ENCODE results near the gene MPPE1.

GRCh38 chr18:11905613-11906012, 2.5 kb downstream of the MPPE1 start:
- TF ChIP-seq EZH2 (IDR thresholded peaks at IDR 0.05; ENCODE audit: borderline replicate concordance, insufficient read depth, low read length, poor library complexity, severe bottlenecking) (no peak), CTCF (IDR thresholded peaks at IDR 0.05; ENCODE audit: poor library complexity, severe bottlenecking) (no peak), EP300 (conservative IDR thresholded peaks at IDR 0.05; ENCODE audit: poor library complexity, severe bottlenecking) (no peak), REST (IDR thresholded peaks at IDR 0.05; ENCODE audit: borderline replicate concordance) (no peak), TAF1 (IDR thresholded peaks at IDR 0.05; ENCODE audit: low read depth) (no peak), SMC3 (conservative IDR thresholded peaks at IDR 0.05; ENCODE audit: poor library complexity) (no peak), POLR2AphosphoS5 (IDR thresholded peaks at IDR 0.05) (no peak), MXI1 (conservative IDR thresholded peaks at IDR 0.05; ENCODE audit: poor library complexity, severe bottlenecking) (no peak)
